T-cell (primary cell): Measurements from ENCODE around the gene AP2A2. TPM values are rescaled to one million over a fixed set of nuclear protein-coding genes. Genes with fewer than 3 reads are reported as not detected.

ENCODE experiments used
- ATAC-seq, 4 experiments: fragments of 200-7000 bp in 3 of 4; fragments of 150-1000 bp in 1 of 4; cut with Tn5 transposase; replicated peaks in 1 of 4; 1 replicate in 3 of 4; 2 replicates in 1 of 4; pipeline ENCODE4 v1.10.0; 2021; ENCODE audit warnings: moderate library complexity in 3 of 4, mild to moderate bottlenecking in 2 of 4, moderate number of reproducible peaks in 1 of 4
- CTCF ChIA-PET, 2 donors: fragments of 300-600 bp; sonication (Branson Sonifier 250); formaldehyde crosslinking; loops; one replicate each; lab custom pipeline; 2022; ENCODE audit warnings: antibody characterized with exemption in 2 of 2; lab: Charles Lee
- POLR2A ChIA-PET, 2 donors: fragments of 300-600 bp; sonication (Branson Sonifier 250); formaldehyde crosslinking; loops; one replicate each; lab custom pipeline; 2022; ENCODE audit warnings: antibody characterized with exemption in 2 of 2; lab: Charles Lee
- DNase-seq, 35 experiments: peaks; one replicate each; pipeline versions ENCODE4 v3.0.0 to v3.0.0-alpha.2; 2013 to 2023
- H3K27ac ChIP-seq: one replicate; pipeline ENCODE4 v1.5.1; 2013; ENCODE audit warnings: low read length
- H3K27me3 ChIP-seq, 2 experiments: replicated peaks in 1 of 2; 1 replicate in 1 of 2; 2 replicates in 1 of 2; pipeline versions ENCODE4 v1.6.1 to v1.7.0; 2013; ENCODE audit warnings: low read length in 1 of 2, mixed read lengths in 1 of 2; ENCODE audit not compliant: control insufficient read depth in 2 of 2, insufficient read depth in 2 of 2; ENCODE audit errors: extremely low read depth in 1 of 2
- H3K36me3 ChIP-seq, 2 donors: 1 replicate in 1 of 2; 2 replicates in 1 of 2; pipeline versions ENCODE4 v1.6.1 to v1.7.0; 2013; ENCODE audit warnings: low read length in 1 of 2; ENCODE audit not compliant: control insufficient read depth in 2 of 2, insufficient read depth in 1 of 2; ENCODE audit errors: extremely low read depth in 1 of 2
- H3K4me1 ChIP-seq, 2 experiments: 1 replicate in 1 of 2; 2 replicates in 1 of 2; pipeline versions ENCODE4 v1.6.1 to v1.7.0; 2013; ENCODE audit warnings: low read length in 2 of 2, mixed read lengths in 1 of 2; ENCODE audit not compliant: insufficient read depth in 2 of 2, control insufficient read depth in 1 of 2; ENCODE audit errors: extremely low read depth in 1 of 2
- H3K4me3 ChIP-seq, 2 donors: 1 replicate in 1 of 2; 2 replicates in 1 of 2; pipeline versions ENCODE4 v1.5.1 to v1.7.0; 2013; ENCODE audit warnings: mild to moderate bottlenecking in 2 of 2, low read length in 1 of 2, moderate library complexity in 1 of 2; ENCODE audit not compliant: control insufficient read depth in 1 of 2; ENCODE audit errors: extremely low read depth in 1 of 2
- H3K9me3 ChIP-seq: 2 replicates; pipeline ENCODE4 v1.7.0; 2013
- H3K27ac Mint-ChIP-seq, 2 donors: one replicate each; pipeline ENCODE4 v1.8.0; 2020 to 2021; ENCODE audit warnings: mild to moderate bottlenecking in 2 of 2, mixed read lengths in 2 of 2
- H3K27me3 Mint-ChIP-seq, 2 donors: one replicate each; pipeline ENCODE4 v1.8.0; 2021 to 2022; ENCODE audit warnings: mixed read lengths in 2 of 2
- H3K36me3 Mint-ChIP-seq: one replicate; pipeline ENCODE4 v1.8.0; 2021; ENCODE audit warnings: mixed read lengths
- H3K4me1 Mint-ChIP-seq, 3 donors: one replicate each; pipeline ENCODE4 v1.8.0; 2020 to 2022; ENCODE audit warnings: mixed read lengths in 3 of 3, mild to moderate bottlenecking in 1 of 3
- H3K4me3 Mint-ChIP-seq, 3 donors: one replicate each; pipeline ENCODE4 v1.8.0; 2020 to 2022; ENCODE audit warnings: mild to moderate bottlenecking in 3 of 3, mixed read lengths in 3 of 3, moderate library complexity in 3 of 3
- H3K9me3 Mint-ChIP-seq, 3 donors: one replicate each; pipeline ENCODE4 v1.8.0; 2020 to 2022; ENCODE audit warnings: mixed read lengths in 3 of 3
- WGBS: methylation state at CpG from one replicate; pipeline ENCODE4 v1.1.5; 2013; ENCODE audit warnings: missing lambda C conversion rate; ENCODE audit not compliant: insufficient coverage; 5-methylcytosine and 5-hydroxymethylcytosine counted together
- total RNA-seq, 35 experiments: library from RNA in 6 of 35; stranded (reverse) in 6 of 35; fragments of 120-200 nt in 1 of 35; gene quantifications; one replicate each; pipeline versions ENCODE4 v1.2.1 to v1.2.4 and lab custom pipeline; 2013 to 2026

AP2A2 gene
- total RNA-seq, 5 donors from 2014 or later (not counting 1 experiment from before 2014, with no cell fraction given): 59.6 to 85.3 (median 70.8) TPM

DNA sequence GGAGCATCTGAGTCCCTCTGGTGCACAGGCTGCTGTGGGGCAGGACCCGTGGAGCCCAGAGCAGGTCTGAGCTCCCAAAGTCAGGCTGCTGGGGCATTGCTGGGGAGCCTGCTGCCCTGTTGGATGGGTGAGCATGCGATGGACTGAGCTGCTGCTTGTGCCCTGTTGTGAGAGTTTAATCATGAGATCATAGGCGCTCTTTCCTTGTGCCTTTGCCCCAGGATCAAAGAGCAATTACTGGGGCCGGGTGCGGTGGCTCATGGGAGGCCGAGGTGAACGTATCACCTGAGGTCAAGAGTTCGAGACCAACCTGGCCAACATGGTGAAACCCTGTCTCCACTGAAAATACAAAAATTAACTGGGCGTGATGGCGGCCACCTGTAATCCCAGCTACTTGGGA, 73.3 kb downstream of the AP2A2 start:
- H3K4me3 ChIP-seq: no peak overlapping the region
- Mint-ChIP-seq H3K4me1 (peaks cover 8 to 12% (median 11%) of the 10 kb centered on the region in 3 donors), H3K27ac (no peak overlapping the region), H3K27me3 (no peaks in the 10 kb centered on the region), H3K36me3 (peaks cover 38% of the 10 kb centered on the region), H3K4me3 (no peak overlapping the region), H3K9me3 (no peaks in the 10 kb centered on the region)
- peaks cover 0 to 6% of the 10 kb centered on the region in 2 experiments for H3K4me1 ChIP-seq
- H3K27me3 ChIP-seq: no peaks in the 10 kb centered on the region
- no peak overlapping the region for H3K27ac ChIP-seq
- peaks cover 4 to 56% of the 10 kb centered on the region in 2 donors for H3K36me3 ChIP-seq
- no peaks in the 10 kb centered on the region for H3K9me3 ChIP-seq
- DNase-seq: no peak
- ChIA-PET POLR2A (no interaction called here), CTCF (interaction anchor here in 1 of 2 donors (0.5 kb wide), 1 partner anchor 24 kb away, joined by 4 read pairs; no protein-coding TSS in a partner anchor)
- 98% methylated on average over 7 of the region's 10 CpGs for WGBS
- ATAC-seq: no peak

DNA sequence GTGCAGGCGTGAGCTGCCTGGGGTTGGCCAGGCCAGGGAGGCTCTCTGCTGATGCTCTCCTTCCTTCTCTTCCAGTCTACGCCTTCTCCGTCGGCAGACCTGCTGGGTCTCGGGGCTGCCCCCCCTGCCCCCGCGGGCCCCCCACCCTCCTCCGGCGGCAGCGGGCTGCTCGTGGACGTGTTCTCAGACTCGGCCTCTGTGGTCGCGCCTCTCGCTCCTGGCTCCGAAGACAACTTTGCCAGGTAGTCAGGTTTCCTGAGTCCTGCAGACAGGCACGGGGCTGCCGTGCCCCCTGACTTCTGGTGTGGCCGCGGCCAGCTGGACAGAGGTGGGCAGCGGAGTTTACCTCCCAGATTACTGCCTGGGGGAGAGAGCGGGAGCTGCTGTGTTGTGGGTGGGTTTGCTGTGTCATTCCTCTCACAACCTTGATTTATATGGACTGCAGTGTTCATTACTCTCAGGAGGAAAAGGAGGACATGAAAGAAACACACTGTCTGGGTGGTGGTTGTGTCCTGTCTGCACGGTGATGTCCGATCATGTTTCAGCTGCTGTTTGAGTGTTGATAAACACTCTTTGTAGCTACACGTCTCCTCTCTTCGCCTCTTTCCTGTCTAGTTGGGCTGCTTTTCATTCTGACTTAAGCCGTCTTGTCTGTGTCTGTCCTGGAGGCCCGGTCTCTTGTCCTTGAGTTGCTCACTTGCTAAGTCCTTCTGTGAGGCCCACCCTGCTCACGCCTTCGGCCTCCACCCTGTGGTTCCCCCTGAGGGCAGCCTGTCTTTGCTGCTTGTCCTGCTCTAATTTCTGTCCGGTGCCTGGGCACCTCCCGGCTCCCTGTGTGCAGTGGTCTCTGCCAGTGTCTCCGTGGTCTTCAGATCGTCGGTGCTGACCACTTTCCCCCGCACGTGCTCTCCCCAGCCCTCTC, 74.9 kb downstream of the AP2A2 start:
- Histone ChIP-seq H3K9me3 (no peaks in the 10 kb centered on the region), H3K4me1 (no peaks in the 10 kb centered on the region), H3K36me3 (peaks cover 7 to 57% of the 10 kb centered on the region in 2 donors), H3K27ac (no peak overlapping the region), H3K4me3 (no peak overlapping the region), H3K27me3 (no peaks in the 10 kb centered on the region)
- Mint-ChIP-seq H3K36me3 (peaks cover 43% of the 10 kb centered on the region), H3K4me1 (peaks cover 5 to 10% (median 8%) of the 10 kb centered on the region in 3 donors), H3K27me3 (no peaks in the 10 kb centered on the region), H3K27ac (no peak overlapping the region), H3K4me3 (no peak overlapping the region), H3K9me3 (no peaks in the 10 kb centered on the region)
- ChIA-PET CTCF (no interaction called here), POLR2A (interaction anchor here in 1 of 2 donors (0.7 kb wide), 1 partner anchor 11 kb away, joined by 3 read pairs; no protein-coding TSS in a partner anchor)
- no peak for ATAC-seq
- DNase-seq: no peak
- WGBS: 95% methylated on average over 21 of the region's 38 CpGs

DNA sequence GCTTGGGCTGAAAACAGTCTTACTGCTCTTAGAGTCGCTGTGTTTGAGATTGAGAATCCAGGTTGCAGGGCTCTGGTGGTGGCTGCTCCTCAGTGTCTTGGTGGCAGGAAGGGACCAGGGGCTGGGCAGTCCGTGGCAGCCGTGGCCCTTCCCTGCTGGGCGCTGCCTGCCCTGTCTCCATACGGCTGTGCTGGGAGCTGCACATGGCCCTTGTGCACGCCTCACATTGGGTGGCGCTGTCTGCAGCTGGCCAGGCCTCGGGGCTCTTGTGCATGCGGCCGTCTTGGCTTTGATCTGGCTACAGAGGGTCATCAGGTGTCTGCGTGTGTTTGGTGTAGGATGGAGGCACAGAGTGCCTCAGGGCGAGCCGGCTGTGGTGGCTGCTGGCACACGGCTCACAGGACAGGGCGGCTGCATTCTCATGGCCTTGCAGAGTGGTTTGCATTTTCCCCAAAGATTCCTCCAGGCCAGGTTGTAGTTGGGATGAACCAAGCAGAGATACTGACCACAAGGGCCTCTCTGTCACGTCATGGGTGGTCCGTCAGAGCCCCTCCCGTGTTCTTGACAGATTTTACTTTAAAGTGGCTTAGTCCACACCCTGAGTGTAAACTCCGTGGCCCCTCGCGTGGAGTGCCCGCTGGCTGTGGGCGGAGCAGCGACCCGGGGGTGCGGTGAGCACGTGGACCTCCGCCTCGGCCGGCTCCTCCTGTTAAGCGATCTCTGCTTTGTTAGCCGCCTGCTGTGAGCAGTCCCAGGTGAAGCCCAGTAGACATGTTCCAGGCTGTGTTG, 76.1 kb downstream of the AP2A2 start:
- CTCF ChIA-PET: no interaction called here
- H3K36me3 Mint-ChIP-seq: peaks cover 46% of the 10 kb centered on the region
- H3K27me3 Mint-ChIP-seq: no peaks in the 10 kb centered on the region
- ATAC-seq (no peak), DNase-seq (no peak)
- no peaks in the 10 kb centered on the region for H3K9me3 Mint-ChIP-seq
- H3K4me1 Mint-ChIP-seq: peaks cover 0 to 1% (median 0%) of the 10 kb centered on the region in 3 donors
- no peak overlapping the region for H3K4me3 Mint-ChIP-seq
- H3K27ac Mint-ChIP-seq: no peak overlapping the region
- H3K9me3 ChIP-seq: no peaks in the 10 kb centered on the region
- no peak overlapping the region for H3K4me3 ChIP-seq
- peaks cover 7 to 56% of the 10 kb centered on the region in 2 donors for H3K36me3 ChIP-seq
- H3K27ac ChIP-seq: no peak overlapping the region
- POLR2A ChIA-PET: no interaction called here
- WGBS: 96% methylated on average over 27 of the region's 32 CpGs
- H3K4me1 ChIP-seq: no peaks in the 10 kb centered on the region
- H3K27me3 ChIP-seq: no peaks in the 10 kb centered on the region

DNA sequence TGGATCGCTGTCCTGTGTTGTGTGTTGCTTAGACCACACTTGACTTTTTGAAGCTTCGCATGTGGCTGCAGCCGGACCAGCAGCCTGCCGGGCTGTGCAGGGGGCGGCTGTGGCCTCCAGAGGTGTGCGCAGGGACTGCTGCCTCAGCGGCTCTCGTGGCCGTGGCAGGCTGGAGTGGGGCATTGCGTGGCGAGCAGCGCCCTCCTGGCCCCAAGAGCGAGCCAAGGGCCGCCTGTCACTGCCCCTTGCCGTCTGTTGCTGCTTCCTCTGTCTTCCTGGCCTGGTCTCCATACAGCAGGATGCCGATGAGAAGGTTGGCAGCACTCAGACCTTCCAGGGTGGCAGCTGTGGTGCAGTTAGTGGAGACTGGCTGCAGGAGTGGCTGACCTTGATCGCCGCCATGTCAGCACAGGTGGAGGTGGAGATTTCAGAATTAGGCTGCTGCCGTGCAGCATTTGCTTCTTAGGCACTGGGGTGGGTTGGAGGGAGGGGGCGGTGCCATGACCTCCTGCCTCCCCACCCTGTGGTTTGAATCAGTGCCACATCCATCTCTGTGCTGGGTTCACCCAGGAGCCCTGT, 76.8 kb downstream of the AP2A2 start:
- ChIA-PET POLR2A (no interaction called here), CTCF (no interaction called here)
- Mint-ChIP-seq H3K27ac (no peak overlapping the region), H3K27me3 (no peaks in the 10 kb centered on the region), H3K4me3 (no peak overlapping the region), H3K4me1 (no peaks in the 10 kb centered on the region), H3K36me3 (peaks cover 47% of the 10 kb centered on the region), H3K9me3 (no peaks in the 10 kb centered on the region)
- DNase-seq (no peak), ATAC-seq (no peak)
- no peaks in the 10 kb centered on the region for H3K27me3 ChIP-seq
- H3K9me3 ChIP-seq: no peaks in the 10 kb centered on the region
- 97% methylated on average over 19 of the region's 20 CpGs for WGBS
- no peak overlapping the region for H3K27ac ChIP-seq
- H3K36me3 ChIP-seq: peaks cover 9 to 62% of the 10 kb centered on the region in 2 donors
- no peak overlapping the region for H3K4me3 ChIP-seq
- H3K4me1 ChIP-seq: no peaks in the 10 kb centered on the region

DNA sequence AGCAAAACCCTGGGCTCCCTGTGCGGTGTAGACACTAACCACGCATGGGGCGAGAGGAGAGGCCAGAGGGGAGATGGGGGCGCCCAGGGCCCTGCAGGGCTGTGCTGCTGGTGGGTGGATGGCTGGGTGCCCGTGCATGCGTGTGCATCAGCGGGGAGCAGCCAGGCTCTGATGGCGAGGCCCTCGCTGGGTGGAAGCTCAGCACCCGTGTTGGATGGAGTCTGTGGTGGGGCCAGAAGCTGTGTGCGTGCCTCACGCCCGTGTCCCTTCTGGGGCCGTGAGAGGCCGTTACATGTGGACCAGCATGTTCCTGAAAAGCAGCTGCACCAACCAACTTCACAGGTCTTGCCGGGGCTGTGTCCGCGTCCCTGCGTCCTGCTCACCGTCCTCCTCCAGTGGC, 77.5 kb downstream of the AP2A2 start:
- Histone ChIP-seq H3K27ac (no peak overlapping the region), H3K4me3 (no peak overlapping the region), H3K36me3 (peaks cover 14 to 68% of the 10 kb centered on the region in 2 donors), H3K9me3 (no peaks in the 10 kb centered on the region), H3K27me3 (no peaks in the 10 kb centered on the region), H3K4me1 (no peaks in the 10 kb centered on the region)
- ChIA-PET CTCF (no interaction called here), POLR2A (no interaction called here)
- DNase-seq: no peak
- ATAC-seq: no peak
- no peak overlapping the region for H3K4me3 Mint-ChIP-seq
- no peaks in the 10 kb centered on the region for H3K27me3 Mint-ChIP-seq
- H3K4me1 Mint-ChIP-seq: no peaks in the 10 kb centered on the region
- peaks cover 47% of the 10 kb centered on the region for H3K36me3 Mint-ChIP-seq
- no peaks in the 10 kb centered on the region for H3K9me3 Mint-ChIP-seq
- WGBS: 90% methylated on average over 18 of the region's 20 CpGs
- H3K27ac Mint-ChIP-seq: no peak overlapping the region

DNA sequence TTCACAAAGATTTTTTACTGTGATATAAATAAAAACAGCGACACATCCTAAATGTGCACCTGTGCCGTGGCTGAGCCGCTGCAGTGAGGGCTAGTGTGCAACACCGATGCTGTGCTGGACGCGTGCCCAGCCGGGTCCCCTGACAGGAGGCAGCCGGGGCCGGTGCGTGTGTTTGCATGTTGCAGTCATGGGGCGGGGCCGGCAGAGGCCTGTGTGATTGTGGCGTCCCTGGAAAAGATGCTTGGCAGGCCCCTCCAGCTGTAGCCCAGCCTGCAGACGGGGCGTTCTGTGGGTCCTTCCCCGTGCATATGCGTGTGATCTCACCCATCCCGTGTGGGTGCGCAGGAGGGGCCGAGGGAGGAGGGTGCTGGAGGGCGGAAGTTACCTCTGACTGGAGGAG, 80.3 kb downstream of the AP2A2 start:
- Mint-ChIP-seq H3K9me3 (no peaks in the 10 kb centered on the region), H3K4me1 (no peaks in the 10 kb centered on the region), H3K27me3 (no peaks in the 10 kb centered on the region), H3K4me3 (no peak overlapping the region), H3K27ac (no peak overlapping the region), H3K36me3 (peaks cover 57% of the 10 kb centered on the region)
- CTCF ChIA-PET: no interaction called here
- Histone ChIP-seq H3K27ac (no peak overlapping the region), H3K9me3 (no peaks in the 10 kb centered on the region), H3K4me1 (no peaks in the 10 kb centered on the region), H3K4me3 (no peak overlapping the region), H3K36me3 (peaks cover 22 to 86% of the 10 kb centered on the region in 2 donors), H3K27me3 (no peaks in the 10 kb centered on the region)
- POLR2A ChIA-PET: no interaction called here
- ATAC-seq (no peak), DNase-seq (no peak)
- WGBS: 98% methylated on average over 13 of the region's 21 CpGs
